ENCODE data around the gene WDR90.

- TF ChIP-seq, protein P1, sequence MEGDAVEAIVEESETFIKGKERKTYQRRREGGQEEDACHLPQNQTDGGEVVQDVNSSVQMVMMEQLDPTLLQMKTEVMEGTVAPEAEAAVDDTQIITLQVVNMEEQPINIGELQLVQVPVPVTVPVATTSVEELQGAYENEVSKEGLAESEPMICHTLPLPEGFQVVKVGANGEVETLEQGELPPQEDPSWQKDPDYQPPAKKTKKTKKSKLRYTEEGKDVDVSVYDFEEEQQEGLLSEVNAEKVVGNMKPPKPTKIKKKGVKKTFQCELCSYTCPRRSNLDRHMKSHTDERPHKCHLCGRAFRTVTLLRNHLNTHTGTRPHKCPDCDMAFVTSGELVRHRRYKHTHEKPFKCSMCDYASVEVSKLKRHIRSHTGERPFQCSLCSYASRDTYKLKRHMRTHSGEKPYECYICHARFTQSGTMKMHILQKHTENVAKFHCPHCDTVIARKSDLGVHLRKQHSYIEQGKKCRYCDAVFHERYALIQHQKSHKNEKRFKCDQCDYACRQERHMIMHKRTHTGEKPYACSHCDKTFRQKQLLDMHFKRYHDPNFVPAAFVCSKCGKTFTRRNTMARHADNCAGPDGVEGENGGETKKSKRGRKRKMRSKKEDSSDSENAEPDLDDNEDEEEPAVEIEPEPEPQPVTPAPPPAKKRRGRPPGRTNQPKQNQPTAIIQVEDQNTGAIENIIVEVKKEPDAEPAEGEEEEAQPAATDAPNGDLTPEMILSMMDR (optimal IDR thresholded peaks at IDR 0.05 in 1 of 3, IDR thresholded peaks at IDR 0.05 in 1 of 3, conservative IDR thresholded peaks at IDR 0.05 in 1 of 3; ENCODE audit: extremely low read depth in 1 of 3, insufficient read depth in 2 of 3, low read length in 3 of 3), result no peak
- TF ChIP-seq EZH2 (IDR thresholded peaks at IDR 0.05; ENCODE audit: low read length), result no peak
These were observed 32.7 kb downstream of the WDR90 start for GRCh38 chr16:681746-682427.

Measured in keratinocyte (primary cell).